Measurements from ENCODE around the gene ZIC5.

- TF ChIP-seq CTCF (IDR thresholded peaks at IDR 0.05; ENCODE audit: insufficient read depth, low read length, poor library complexity, severe bottlenecking) (no peak), EZH2phosphoT487 (conservative IDR thresholded peaks at IDR 0.05; ENCODE audit: low read length) (no peak)
Measured at GRCh38 chr13:100014621-100015020, 43.1 kb upstream of the ZIC5 start.
